ENCODE measurements around the gene VPS4A.

Gene VPS4A

DNA sequence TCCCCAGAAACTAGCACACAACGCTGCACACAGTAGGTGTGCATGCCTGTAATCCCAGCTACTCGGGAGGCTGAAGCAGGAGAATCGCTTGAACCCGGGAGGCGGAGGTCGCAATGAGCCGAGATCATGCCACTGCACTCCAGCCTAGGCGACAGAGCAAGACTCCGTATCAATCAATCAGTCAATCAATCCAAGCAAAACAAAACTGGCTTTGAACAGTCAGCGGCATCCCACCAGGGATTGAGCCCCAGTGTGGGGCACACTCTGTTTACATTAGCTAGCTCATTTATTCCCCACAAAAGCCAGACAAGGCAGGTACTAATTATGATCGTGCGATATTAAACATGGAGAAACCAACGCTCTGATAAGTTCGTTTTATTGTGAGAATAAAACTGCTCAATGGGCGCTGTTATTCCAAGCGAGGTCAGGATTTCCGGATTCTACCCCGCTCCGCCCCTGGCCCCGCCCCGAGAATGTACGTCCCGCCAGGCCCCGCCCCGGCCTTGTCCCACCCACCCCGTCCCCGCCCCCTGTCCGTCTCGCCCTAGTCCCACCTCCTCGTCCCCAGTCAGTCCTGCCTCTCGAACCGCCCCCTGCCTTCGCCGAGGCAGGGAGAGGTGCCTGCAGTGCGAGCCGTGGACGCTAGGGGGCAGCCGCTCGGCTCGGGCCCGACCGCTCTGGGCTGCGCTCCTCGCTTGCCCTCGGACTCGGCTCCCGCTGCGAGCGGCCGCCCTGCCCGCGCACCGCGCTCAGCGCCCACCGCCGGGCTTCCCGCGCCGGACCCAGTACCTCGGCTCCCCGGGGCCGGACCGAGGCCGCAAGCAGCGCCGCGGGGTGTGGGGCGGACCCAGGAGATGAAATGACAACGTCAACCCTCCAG, at the start of gene VPS4A:
Gene VPS4A (plus strand): TSS at position 698 of the 880 bp plus-strand sequence. CDS start 162 bp downstream, at position 860.
- Histone ChIP-seq H3K9me3 (no peaks in the 10 kb centered on the region), H3K27ac (peak within 1 kb of the TSS; percentile 77 to 84), H3K4me3 (peak within 1 kb of the TSS; percentile 72 to 83), H3K27me3 (no peaks in the 10 kb centered on the region), H3K36me3 (peaks cover 8 to 28% (median 9%) of the 10 kb centered on the region in 3 donors), H3K4me1 (peaks cover 8 to 29% (median 20%) of the 10 kb centered on the region in 4 donors)
- peak; percentile 96 to 98 for DNase-seq
- intact Hi-C loops (cut with DNase I; ENCODE audit: low total_unique reads) = no loop called here
- peak; percentile 91 to 98 for TF ChIP-seq CTCF (IDR thresholded peaks at IDR 0.05)

- H3K36me3 ChIP-seq = peaks cover 6 to 16% (median 10%) of the 10 kb centered on the region in 3 donors
- no peaks in the 10 kb centered on the region for H3K9me3 ChIP-seq
- H3K27ac ChIP-seq = no peak overlapping the region
- DNase-seq = no peak
- H3K4me3 ChIP-seq = no peak overlapping the region
- no peak for TF ChIP-seq CTCF (IDR thresholded peaks at IDR 0.05)
- H3K4me1 ChIP-seq = no peaks in the 10 kb centered on the region
- no peaks in the 10 kb centered on the region for H3K27me3 ChIP-seq
- intact Hi-C loops (cut with DNase I; ENCODE audit: low total_unique reads) = loop anchor here (10.0 kb wide), 1 partner anchor 52 kb away; no protein-coding TSS in a partner anchor
Measured at GRCh38 chr16:69266334-69267063, 44.7 kb upstream of the VPS4A start.

- DNase-seq = no peak
- no peaks in the 10 kb centered on the region for H3K27me3 ChIP-seq
- intact Hi-C loops (cut with DNase I; ENCODE audit: low total_unique reads) = loop anchor here (10.0 kb wide), 1 partner anchor 53 kb away; no protein-coding TSS in a partner anchor
- peaks cover 0 to 2% (median 0%) of the 10 kb centered on the region in 4 donors for H3K4me1 ChIP-seq
- no peaks in the 10 kb centered on the region for H3K9me3 ChIP-seq
- H3K4me3 ChIP-seq = no peak overlapping the region
- TF ChIP-seq CTCF (IDR thresholded peaks at IDR 0.05) = no peak
- H3K27ac ChIP-seq = no peak overlapping the region
- H3K36me3 ChIP-seq = peaks cover 0 to 19% (median 10%) of the 10 kb centered on the region in 3 donors
Measured at GRCh38 chr16:69267633-69268032, 43.5 kb upstream of the VPS4A start.

GRCh38 chr16:69270395-69270794, 40.8 kb upstream of the VPS4A start:
- TF ChIP-seq CTCF (IDR thresholded peaks at IDR 0.05) = no peak
- no peak overlapping the region for H3K27ac ChIP-seq
- H3K27me3 ChIP-seq = no peaks in the 10 kb centered on the region
- H3K36me3 ChIP-seq = peaks cover 0 to 19% (median 10%) of the 10 kb centered on the region in 3 donors
- peaks cover 0 to 17% (median 2%) of the 10 kb centered on the region in 4 donors for H3K4me1 ChIP-seq
- H3K9me3 ChIP-seq = no peaks in the 10 kb centered on the region
- intact Hi-C loops (cut with DNase I; ENCODE audit: low total_unique reads) = no loop called here
- DNase-seq = no peak
- H3K4me3 ChIP-seq = no peak overlapping the region

- no peak for DNase-seq
- intact Hi-C loops (cut with DNase I; ENCODE audit: low total_unique reads) = no loop called here
- no peak for TF ChIP-seq CTCF (IDR thresholded peaks at IDR 0.05)
- Histone ChIP-seq H3K27me3 (no peaks in the 10 kb centered on the region), H3K36me3 (peaks cover 0 to 19% (median 10%) of the 10 kb centered on the region in 3 donors), H3K4me1 (peaks cover 0 to 21% (median 5%) of the 10 kb centered on the region in 4 donors), H3K9me3 (no peaks in the 10 kb centered on the region), H3K4me3 (no peak overlapping the region), H3K27ac (no peak overlapping the region)
Measured at GRCh38 chr16:69270831-69271230, 40.3 kb upstream of the VPS4A start.
